Esophagus muscularis mucosa (tissue), 3 donors: ENCODE results near the gene HYI.

ENCODE experiments used
- POLR2A ChIP-seq: fragments of 450-650 bp; IDR thresholded peaks from one replicate; pipeline ENCODE4 v1.6.1; 2017; ENCODE audit warnings: antibody characterized with exemption, moderate library complexity, mild to moderate bottlenecking, low read depth
- TF ChIP-seq, protein P1 (sequence below), 3 experiments: fragments of 200-600 bp in 2 of 3; fragments of 450-650 bp in 1 of 3; sonication (generic) in 2 of 3; IDR thresholded peaks; one replicate each; pipeline ENCODE4 v1.5.1; 2017 to 2019; ENCODE audit warnings: antibody characterized with exemption in 3 of 3, mild to moderate bottlenecking in 2 of 3, moderate library complexity in 1 of 3

DNA sequence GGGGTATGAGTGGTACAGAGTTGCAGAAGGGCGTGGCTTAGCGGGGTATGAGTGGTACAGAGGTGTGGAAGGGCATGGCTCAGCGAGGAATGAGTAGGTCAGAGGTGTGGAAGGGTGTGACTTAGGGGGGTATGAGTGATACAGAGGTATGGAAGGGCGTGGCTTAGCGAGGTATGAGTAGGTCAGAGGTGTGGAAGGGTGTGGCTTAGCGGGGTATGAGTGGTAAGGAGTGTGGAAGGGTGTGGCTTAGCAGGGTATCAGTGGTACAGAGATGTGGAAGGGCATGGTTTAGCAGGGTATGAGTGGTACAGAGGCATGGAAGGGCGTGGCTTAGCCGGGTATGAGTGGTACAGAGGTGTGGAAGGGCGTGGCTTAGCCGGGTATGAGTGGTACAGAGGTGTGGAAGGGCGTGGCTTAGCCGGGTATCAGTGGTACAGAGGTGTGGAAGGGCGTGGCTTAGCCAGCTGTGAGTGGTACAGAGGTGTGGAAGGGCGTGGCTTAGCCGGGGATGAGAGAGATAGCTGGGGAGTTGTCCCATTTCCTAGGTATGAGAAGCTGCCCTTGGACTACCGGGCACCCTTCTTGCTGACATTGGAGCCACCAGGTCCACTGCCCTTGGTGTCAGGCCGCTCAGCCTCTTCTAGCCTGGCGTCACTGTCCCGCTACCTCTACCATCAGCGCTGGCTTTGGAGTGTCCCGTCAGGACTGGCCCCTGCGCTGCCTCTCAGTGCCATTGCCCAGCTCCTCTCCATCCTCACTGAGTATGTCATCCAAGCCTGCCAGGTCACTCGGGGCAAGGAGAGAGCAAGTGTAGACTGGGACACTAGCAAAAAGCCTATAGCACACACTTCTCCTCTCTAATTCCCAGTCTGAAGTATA lies 29.8 kb downstream of the HYI start:
- no peak for TF ChIP-seq POLR2A
- TF ChIP-seq, protein P1, sequence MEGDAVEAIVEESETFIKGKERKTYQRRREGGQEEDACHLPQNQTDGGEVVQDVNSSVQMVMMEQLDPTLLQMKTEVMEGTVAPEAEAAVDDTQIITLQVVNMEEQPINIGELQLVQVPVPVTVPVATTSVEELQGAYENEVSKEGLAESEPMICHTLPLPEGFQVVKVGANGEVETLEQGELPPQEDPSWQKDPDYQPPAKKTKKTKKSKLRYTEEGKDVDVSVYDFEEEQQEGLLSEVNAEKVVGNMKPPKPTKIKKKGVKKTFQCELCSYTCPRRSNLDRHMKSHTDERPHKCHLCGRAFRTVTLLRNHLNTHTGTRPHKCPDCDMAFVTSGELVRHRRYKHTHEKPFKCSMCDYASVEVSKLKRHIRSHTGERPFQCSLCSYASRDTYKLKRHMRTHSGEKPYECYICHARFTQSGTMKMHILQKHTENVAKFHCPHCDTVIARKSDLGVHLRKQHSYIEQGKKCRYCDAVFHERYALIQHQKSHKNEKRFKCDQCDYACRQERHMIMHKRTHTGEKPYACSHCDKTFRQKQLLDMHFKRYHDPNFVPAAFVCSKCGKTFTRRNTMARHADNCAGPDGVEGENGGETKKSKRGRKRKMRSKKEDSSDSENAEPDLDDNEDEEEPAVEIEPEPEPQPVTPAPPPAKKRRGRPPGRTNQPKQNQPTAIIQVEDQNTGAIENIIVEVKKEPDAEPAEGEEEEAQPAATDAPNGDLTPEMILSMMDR (IDR thresholded peaks at IDR 0.05) = no peak
